MM.1S (cell line): ENCODE measurements around the gene SPIB.

Source experiments
- DNase-seq: peaks from one replicate; pipeline ENCODE4 v3.0.0-alpha.2; 2015
- H2AFZ ChIP-seq: fragments of 300-600 bp; sonication (generic); 2 replicates; pipeline ENCODE4 v1.6.0; 2016; ENCODE audit warnings: antibody characterized with exemption, low read length
- H3F3A ChIP-seq: fragments of 300-600 bp; sonication (generic); 2 replicates; pipeline ENCODE4 v1.6.1; 2016; ENCODE audit warnings: mild to moderate bottlenecking, antibody characterized with exemption, low read length, moderate library complexity, mixed read lengths; ENCODE audit not compliant: insufficient read depth
- H3K27ac ChIP-seq: fragments of 300-600 bp; sonication (generic); 2 replicates; pipeline ENCODE4 v1.5.1; 2016; ENCODE audit warnings: mild to moderate bottlenecking, low read length
- H3K27me3 ChIP-seq: fragments of 300-600 bp; sonication (generic); replicated peaks from 2 replicates; pipeline ENCODE4 v1.6.0; 2016; ENCODE audit warnings: low read length; ENCODE audit not compliant: insufficient read depth
- H3K36me3 ChIP-seq: fragments of 300-600 bp; sonication (generic); replicated peaks from 2 replicates; pipeline ENCODE4 v1.6.1; 2016; ENCODE audit warnings: mild to moderate bottlenecking, low read length, mixed read lengths; ENCODE audit not compliant: insufficient read depth
- H3K4me1 ChIP-seq: fragments of 300-600 bp; sonication (generic); 2 replicates; pipeline ENCODE4 v1.6.1; 2016; ENCODE audit warnings: low read length, mixed read lengths
- H3K4me2 ChIP-seq: fragments of 300-600 bp; sonication (generic); 2 replicates; pipeline ENCODE4 v1.6.0; 2016; ENCODE audit warnings: low read depth, low read length
- H3K4me3 ChIP-seq: fragments of 300-600 bp; sonication (generic); 2 replicates; pipeline ENCODE4 v1.5.1; 2016; ENCODE audit warnings: low read length, mixed read lengths
- H3K79me2 ChIP-seq: fragments of 300-600 bp; sonication (generic); 2 replicates; pipeline ENCODE4 v1.6.1; 2016; ENCODE audit warnings: mixed run types, low read length, mixed read lengths
- H3K9ac ChIP-seq: fragments of 300-600 bp; sonication (generic); 2 replicates; pipeline ENCODE4 v1.6.1; 2016; ENCODE audit warnings: low read length, mixed read lengths
- H3K9me2 ChIP-seq: fragments of 300-600 bp; sonication (generic); replicated peaks from 2 replicates; pipeline ENCODE4 v1.6.1; 2016; ENCODE audit warnings: mild to moderate bottlenecking, low read length, mixed read lengths; ENCODE audit not compliant: insufficient read depth
- H3K9me3 ChIP-seq: fragments of 300-600 bp; sonication (generic); replicated peaks from 2 replicates; pipeline ENCODE4 v1.6.1; 2016; ENCODE audit warnings: mild to moderate bottlenecking, low read length, mixed read lengths; ENCODE audit not compliant: insufficient read depth
- H4K20me1 ChIP-seq: fragments of 300-600 bp; sonication (generic); 2 replicates; pipeline ENCODE4 v1.6.1; 2016; ENCODE audit warnings: mild to moderate bottlenecking, low read length, moderate library complexity, mixed read lengths; ENCODE audit not compliant: insufficient read depth
- CTCF ChIP-seq: fragments of 300-600 bp; sonication (generic); IDR thresholded peaks from 2 replicates; pipeline ENCODE4 v1.5.1; 2016; ENCODE audit warnings: antibody characterized with exemption, low read length, mixed read lengths
- EZH2 ChIP-seq: fragments of 300-600 bp; sonication (generic); optimal IDR thresholded peaks from 2 replicates; pipeline ENCODE3; 2017; ENCODE audit warnings: low read depth, mild to moderate bottlenecking, antibody characterized with exemption, low read length, mixed read lengths
- EZH2phosphoT487 ChIP-seq: fragments of 300-600 bp; sonication (generic); IDR thresholded peaks from 2 replicates; pipeline ENCODE4 v1.6.1; 2018; ENCODE audit warnings: antibody characterized with exemption, low read length

SPIB gene

GRCh38 chr19:50393589-50393988 lies 25.1 kb upstream of the SPIB start:
- no peak overlapping the region for H3K4me3 ChIP-seq
- no peaks in the 10 kb centered on the region for H3F3A ChIP-seq
- H3K27ac ChIP-seq: no peak overlapping the region
- no peaks in the 10 kb centered on the region for H3K27me3 ChIP-seq
- H3K9me2 ChIP-seq: no peaks in the 10 kb centered on the region
- H3K79me2 ChIP-seq: peaks cover 49% of the 10 kb centered on the region
- H3K9me3 ChIP-seq: no peaks in the 10 kb centered on the region
- H3K4me1 ChIP-seq: no peaks in the 10 kb centered on the region
- DNase-seq: no peak
- no peak overlapping the region for H2AFZ ChIP-seq
- no peaks in the 10 kb centered on the region for H3K36me3 ChIP-seq
- no peak for TF ChIP-seq EZH2phosphoT487
- no peak for TF ChIP-seq EZH2
- TF ChIP-seq CTCF: no peak
- no peak overlapping the region for H3K4me2 ChIP-seq
- no peak overlapping the region for H3K9ac ChIP-seq
- no peaks in the 10 kb centered on the region for H4K20me1 ChIP-seq

DNA sequence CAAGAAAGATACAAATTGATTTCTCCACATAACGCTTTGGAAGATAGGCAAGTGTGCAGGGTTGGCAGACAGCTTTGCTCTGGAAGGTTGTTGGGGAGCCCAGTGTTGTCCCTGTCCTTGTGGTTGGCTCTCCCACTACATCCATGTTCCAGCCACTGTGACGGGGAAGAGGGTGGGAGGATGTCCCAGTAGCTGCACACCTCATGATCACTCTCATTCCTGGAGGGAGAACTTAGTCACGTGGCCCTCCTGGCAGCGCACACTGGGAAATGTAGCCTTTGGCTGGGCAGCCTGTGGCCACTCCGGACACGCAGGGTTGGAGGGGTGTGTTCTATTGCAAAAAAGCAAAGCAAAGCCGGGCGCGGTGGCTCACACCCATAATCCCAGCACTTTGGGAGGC lies 24.7 kb upstream of the SPIB start:
- TF ChIP-seq CTCF: no peak
- TF ChIP-seq EZH2: no peak
- TF ChIP-seq EZH2phosphoT487: no peak
- Histone ChIP-seq H4K20me1 (no peaks in the 10 kb centered on the region), H3K27me3 (no peaks in the 10 kb centered on the region), H3K9ac (no peak overlapping the region), H3K9me2 (no peaks in the 10 kb centered on the region), H3K27ac (no peak overlapping the region), H2AFZ (no peak overlapping the region), H3K9me3 (no peaks in the 10 kb centered on the region), H3K79me2 (peaks cover 45% of the 10 kb centered on the region), H3K4me1 (no peaks in the 10 kb centered on the region), H3F3A (no peaks in the 10 kb centered on the region), H3K36me3 (no peaks in the 10 kb centered on the region), H3K4me3 (no peak overlapping the region), H3K4me2 (no peak overlapping the region)
- no peak for DNase-seq

GRCh38 chr19:50398675-50399367 lies 19.9 kb upstream of the SPIB start:
- H3K36me3 ChIP-seq: no peaks in the 10 kb centered on the region
- H3K27ac ChIP-seq: no peak overlapping the region
- H3K9ac ChIP-seq: no peak overlapping the region
- H3F3A ChIP-seq: no peaks in the 10 kb centered on the region
- no peak overlapping the region for H3K4me2 ChIP-seq
- TF ChIP-seq EZH2: no peak
- no peak for TF ChIP-seq CTCF
- no peak for TF ChIP-seq EZH2phosphoT487
- H3K4me3 ChIP-seq: no peak overlapping the region
- H4K20me1 ChIP-seq: no peaks in the 10 kb centered on the region
- H3K79me2 ChIP-seq: peaks cover 19% of the 10 kb centered on the region
- DNase-seq: no peak
- no peaks in the 10 kb centered on the region for H3K4me1 ChIP-seq
- no peaks in the 10 kb centered on the region for H3K9me2 ChIP-seq
- H3K9me3 ChIP-seq: no peaks in the 10 kb centered on the region
- H3K27me3 ChIP-seq: no peaks in the 10 kb centered on the region
- H2AFZ ChIP-seq: no peak overlapping the region
